Transverse colon (tissue), 4 donors: ENCODE measurements around the gene ADGRL2. TPM values are rescaled to one million over a fixed set of nuclear protein-coding genes. Genes with fewer than 3 reads are reported as not detected.
"Not testable (repeated sequence)": the region's sequence is repeated elsewhere in the genome, so short reads cannot be mapped to it uniquely, and the experiment has no call there.

Experiments
- DNase-seq: peaks from one replicate; pipeline ENCODE4 v3.0.0-alpha.2; 2019
- H3K27ac ChIP-seq, 4 donors: fragments of 200-600 bp; sonication (generic); 2 replicates each; pipeline ENCODE4 v1.5.1; 2016 to 2018; ENCODE audit warnings: inconsistent platforms in 4 of 4
- H3K27me3 ChIP-seq: fragments of 200-600 bp; sonication (generic); 2 replicates; pipeline ENCODE4 v1.5.1; 2017; ENCODE audit warnings: inconsistent platforms
- H3K36me3 ChIP-seq, 4 donors: fragments of 200-600 bp; sonication (generic); 2 replicates each; pipeline ENCODE4 v1.5.1; 2017 to 2019; ENCODE audit warnings: inconsistent platforms in 4 of 4
- H3K4me1 ChIP-seq, 4 donors: fragments of 200-600 bp; sonication (generic); 2 replicates each; pipeline ENCODE4 v1.5.1; 2017 to 2020; ENCODE audit warnings: inconsistent platforms in 4 of 4
- H3K4me3 ChIP-seq, 4 donors: fragments of 200-600 bp; sonication (generic); 1 replicate in 1 of 4; 2 replicates in 3 of 4; pipeline versions ENCODE4 v1.5.1 to v1.6.1; 2017 to 2019; ENCODE audit warnings: inconsistent platforms in 4 of 4
- H3K9me3 ChIP-seq, 2 donors: fragments of 200-600 bp; sonication (generic); 2 replicates each; pipeline ENCODE4 v1.5.1; 2017 to 2019; ENCODE audit warnings: inconsistent platforms in 2 of 2
- EP300 ChIP-seq: sonication (generic); formaldehyde crosslinking; IDR thresholded peaks from one replicate; pipeline ENCODE4 v1.6.1; 2017; ENCODE audit warnings: antibody characterized with exemption, low read depth
- POLR2A ChIP-seq: fragments of 450-650 bp; IDR thresholded peaks from one replicate; pipeline ENCODE4 v1.6.1; 2016; ENCODE audit warnings: antibody characterized with exemption, mild to moderate bottlenecking, moderate library complexity
- POLR2AphosphoS5 ChIP-seq, 3 donors: sonication (generic); formaldehyde crosslinking; IDR thresholded peaks; one replicate each; pipeline ENCODE4 v1.6.1; 2016; ENCODE audit warnings: antibody characterized with exemption in 3 of 3
- WGBS, 2 donors: methylation state at CpG; one replicate each; pipeline ENCODE4 v1.1.5; 2018; ENCODE audit warnings: low coverage in 1 of 2; 5-methylcytosine and 5-hydroxymethylcytosine counted together
- in situ Hi-C, 4 donors: fragments of 200-750 bp; cut with MboI; loops; one replicate each; pipeline versions ENCODE4 v1.15.0 to v1.15.1; 2017; ENCODE audit warnings: low sequenced_read_pairs in 3 of 4, low pct_ligation_motif_present in 1 of 4, low pct_unique_long_range_greater_than_20kb in 1 of 4
- intact Hi-C: fragments of 100-400 bp; cut with DNase I; formaldehyde crosslinking; loops from one replicate; pipeline ENCODE4 v1.15.1; 2023; ENCODE audit warnings: low total_unique reads
- total RNA-seq, 4 donors: library from RNA; depleted of rRNA; stranded (reverse); fragments of >200 nt; gene quantifications; one replicate each; pipeline ENCODE4 v1.1.0, GENCODE V29; 2016
- TF ChIP-seq, protein P1 (sequence below), 5 experiments: fragments of 200-600 bp in 3 of 5; fragments of 450-650 bp in 2 of 5; sonication (generic) in 3 of 5; IDR thresholded peaks; 1 replicate in 2 of 5; 2 replicates in 3 of 5; pipeline ENCODE4 v1.5.1; 2016 to 2017; ENCODE audit warnings: antibody characterized with exemption in 5 of 5, inconsistent platforms in 3 of 5, mild to moderate bottlenecking in 2 of 5, moderate library complexity in 1 of 5

ADGRL2 gene
- total RNA-seq, 4 donors from 2014 or later = 11.5 to 16.5 (median 14.1) TPM

DNA sequence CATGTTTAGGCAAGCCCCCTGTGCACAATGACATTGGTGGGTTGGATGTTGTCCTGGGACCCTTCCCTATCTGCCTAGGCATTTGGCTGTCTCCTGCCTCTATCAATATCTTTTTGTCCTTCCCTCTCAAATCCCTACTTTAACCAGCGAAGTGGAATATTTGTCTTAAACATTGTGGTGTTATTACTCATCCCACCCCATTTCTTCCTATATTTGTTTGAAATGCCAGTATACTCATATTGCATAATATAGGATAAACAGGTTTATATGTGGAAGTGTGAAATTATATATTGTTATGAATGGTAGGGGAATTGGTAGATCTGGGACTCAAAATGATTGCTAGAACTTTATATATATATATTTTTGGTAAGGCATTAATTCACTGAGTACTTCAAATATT lies 80.0 kb downstream of the ADGRL2 start:
- no peak for TF ChIP-seq EP300
- TF ChIP-seq, protein P1, sequence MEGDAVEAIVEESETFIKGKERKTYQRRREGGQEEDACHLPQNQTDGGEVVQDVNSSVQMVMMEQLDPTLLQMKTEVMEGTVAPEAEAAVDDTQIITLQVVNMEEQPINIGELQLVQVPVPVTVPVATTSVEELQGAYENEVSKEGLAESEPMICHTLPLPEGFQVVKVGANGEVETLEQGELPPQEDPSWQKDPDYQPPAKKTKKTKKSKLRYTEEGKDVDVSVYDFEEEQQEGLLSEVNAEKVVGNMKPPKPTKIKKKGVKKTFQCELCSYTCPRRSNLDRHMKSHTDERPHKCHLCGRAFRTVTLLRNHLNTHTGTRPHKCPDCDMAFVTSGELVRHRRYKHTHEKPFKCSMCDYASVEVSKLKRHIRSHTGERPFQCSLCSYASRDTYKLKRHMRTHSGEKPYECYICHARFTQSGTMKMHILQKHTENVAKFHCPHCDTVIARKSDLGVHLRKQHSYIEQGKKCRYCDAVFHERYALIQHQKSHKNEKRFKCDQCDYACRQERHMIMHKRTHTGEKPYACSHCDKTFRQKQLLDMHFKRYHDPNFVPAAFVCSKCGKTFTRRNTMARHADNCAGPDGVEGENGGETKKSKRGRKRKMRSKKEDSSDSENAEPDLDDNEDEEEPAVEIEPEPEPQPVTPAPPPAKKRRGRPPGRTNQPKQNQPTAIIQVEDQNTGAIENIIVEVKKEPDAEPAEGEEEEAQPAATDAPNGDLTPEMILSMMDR (IDR thresholded peaks at IDR 0.05) = no peak
- no peak for TF ChIP-seq POLR2A
- no peak for TF ChIP-seq POLR2AphosphoS5 (IDR thresholded peaks at IDR 0.05)
- no peak for DNase-seq
- peaks cover 0 to 38% (median 18%) of the 10 kb centered on the region in 4 donors for H3K4me1 ChIP-seq
- in situ Hi-C loops = no loop called here
- no peaks in the 10 kb centered on the region for H3K9me3 ChIP-seq
- H3K36me3 ChIP-seq = no peaks in the 10 kb centered on the region
- intact Hi-C loops = no loop called here
- WGBS, 2 donors = 79 to 85% methylated on average over 1 of the region's 1 CpG
- H3K4me3 ChIP-seq = no peak overlapping the region
- no peak overlapping the region for H3K27ac ChIP-seq
- H3K27me3 ChIP-seq = no peaks in the 10 kb centered on the region

DNA sequence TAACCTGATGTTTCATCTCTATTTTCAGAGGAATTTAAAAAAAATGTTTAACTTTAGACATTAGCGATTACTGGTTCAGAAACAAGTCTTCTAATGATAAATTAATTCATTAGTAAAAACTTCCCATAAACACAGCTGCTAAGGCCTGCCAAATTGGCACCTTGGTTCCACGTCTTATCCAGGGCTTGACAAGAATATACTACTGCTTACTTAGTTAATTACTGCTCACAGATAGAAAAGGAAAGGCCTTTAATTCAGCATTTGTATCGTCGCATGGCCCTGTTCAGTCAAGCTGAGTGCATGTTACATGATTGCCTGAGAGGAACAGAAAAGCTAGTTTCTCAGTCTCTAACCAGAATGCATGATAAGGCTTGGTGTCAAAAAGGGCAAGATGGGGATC lies 84.6 kb downstream of the ADGRL2 start:
- Histone ChIP-seq H3K27me3 (no peaks in the 10 kb centered on the region), H3K9me3 (no peaks in the 10 kb centered on the region), H3K27ac (no peak overlapping the region), H3K4me3 (no peak overlapping the region), H3K4me1 (peaks cover 0 to 14% (median 1%) of the 10 kb centered on the region in 4 donors), H3K36me3 (no peaks in the 10 kb centered on the region)
- TF ChIP-seq EP300 (no peak), POLR2A (no peak), POLR2AphosphoS5 (IDR thresholded peaks at IDR 0.05) (no peak)
- TF ChIP-seq, protein P1 (IDR thresholded peaks at IDR 0.05) = no peak
- no peak for DNase-seq
- intact Hi-C loops (no loop called here), in situ Hi-C loops (no loop called here)
- WGBS, 2 donors = 74 to 75% methylated on average over 2 to 4 of the region's 4 CpGs

DNA sequence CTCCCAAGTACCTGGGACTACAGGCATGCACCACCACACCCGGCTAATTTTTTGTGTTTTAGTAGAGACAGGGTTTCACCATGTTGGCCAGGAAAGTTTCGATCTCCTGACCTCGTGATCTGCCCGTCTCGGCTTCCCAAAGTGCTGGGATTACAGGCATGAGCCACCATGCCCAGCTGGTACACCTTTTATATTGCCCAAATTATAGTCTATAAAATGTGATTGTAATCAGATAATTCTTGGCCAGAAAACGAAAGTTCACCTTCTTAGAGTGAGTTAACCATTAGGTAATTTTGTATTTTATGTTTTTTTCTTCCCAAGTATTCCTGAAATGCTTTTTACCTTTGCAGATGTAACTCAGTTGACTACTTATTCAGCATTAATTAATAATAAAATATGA lies 85.6 kb downstream of the ADGRL2 start:
- peaks cover 0 to 14% (median 1%) of the 10 kb centered on the region in 4 donors for H3K4me1 ChIP-seq
- 53% methylated on average over 6 of the region's 6 CpGs for WGBS, 2 donors
- intact Hi-C loops, H3K4me3 ChIP-seq, in situ Hi-C loops, H3K9me3 ChIP-seq, H3K27ac ChIP-seq, H3K36me3 ChIP-seq, H3K27me3 ChIP-seq: not testable (repeated sequence)
- peak in 1 of 3 donors; percentile 9 for TF ChIP-seq POLR2AphosphoS5 (IDR thresholded peaks at IDR 0.05)
- peak; percentile 26 for DNase-seq

DNA sequence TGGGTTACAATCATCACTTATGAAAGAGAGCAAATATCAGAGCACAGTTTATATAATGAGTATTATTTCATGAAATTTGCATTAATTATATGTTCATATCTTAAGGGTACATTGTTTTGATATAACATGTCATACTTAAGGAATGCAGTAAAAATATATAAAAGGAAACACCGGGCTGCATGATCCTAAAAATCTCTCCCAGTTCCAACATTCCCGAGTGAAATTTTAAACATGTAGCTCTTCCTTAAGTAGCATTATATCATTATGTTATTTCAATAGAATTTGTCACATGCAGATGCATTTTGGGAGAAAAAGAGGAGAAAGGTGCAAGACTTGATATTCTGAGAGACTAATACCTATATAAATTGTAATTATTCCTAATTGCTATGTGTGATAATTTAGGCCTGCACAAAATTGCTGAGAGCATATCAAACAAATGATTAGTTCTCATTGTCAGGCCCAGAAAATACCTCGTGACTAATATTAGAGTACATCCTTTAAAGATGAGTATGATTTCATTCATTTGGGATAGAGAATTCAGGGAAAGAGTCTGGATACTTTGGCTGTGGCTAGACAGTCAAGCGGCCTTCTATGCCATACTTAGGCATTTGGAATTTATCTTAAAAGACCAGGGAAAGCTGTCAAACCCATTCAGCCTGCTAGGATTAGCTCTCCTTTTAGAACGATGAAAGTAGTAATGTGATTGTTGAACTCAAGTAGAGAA lies 86.8 kb downstream of the ADGRL2 start:
- in situ Hi-C loops = no loop called here
- TF ChIP-seq, protein P1 (IDR thresholded peaks at IDR 0.05) = no peak
- TF ChIP-seq POLR2A = no peak
- no peak for TF ChIP-seq EP300
- TF ChIP-seq POLR2AphosphoS5 (IDR thresholded peaks at IDR 0.05) = no peak
- no peak for DNase-seq
- Histone ChIP-seq H3K4me1 (peaks cover 0 to 14% (median 1%) of the 10 kb centered on the region in 4 donors), H3K9me3 (no peaks in the 10 kb centered on the region), H3K4me3 (no peak overlapping the region), H3K27me3 (no peaks in the 10 kb centered on the region), H3K27ac (no peak overlapping the region), H3K36me3 (no peaks in the 10 kb centered on the region)
- intact Hi-C loops = no loop called here
- WGBS, 2 donors = 73% methylated on average over 5 of the region's 5 CpGs
